Measurements from ENCODE around the gene ACAA2. TPM values are rescaled to one million over a fixed set of nuclear protein-coding genes. Genes with fewer than 3 reads are reported as not detected.

Gene ACAA2
- total RNA-seq, 4 donors from 2014 or later: 47.9 to 63.4 (median 50.0) TPM

GRCh38 chr18:49733896-49734585 lies 79.3 kb downstream of the ACAA2 start:
- peaks cover 0 to 12% (median 0%) of the 10 kb centered on the region in 4 donors for H3K4me1 ChIP-seq
- H3K9me3 ChIP-seq: no peaks in the 10 kb centered on the region
- no peaks in the 10 kb centered on the region for H3K27me3 ChIP-seq
- no peak for DNase-seq (ENCODE audit: low spot score in 2 of 2)
- H3K36me3 ChIP-seq: no peaks in the 10 kb centered on the region
- no peak overlapping the region for H3K27ac ChIP-seq
- no peak for TF ChIP-seq EP300 (IDR thresholded peaks at IDR 0.05)
- TF ChIP-seq POLR2A (IDR thresholded peaks at IDR 0.05): no peak
- no peak for TF ChIP-seq CTCF (IDR thresholded peaks at IDR 0.05)
- no peak overlapping the region for H3K4me3 ChIP-seq
- WGBS, 2 donors: 46 to 61% methylated on average over 8 of the region's 8 CpGs

GRCh38 chr18:49733321-49733720 lies 80.0 kb downstream of the ACAA2 start:
- Histone ChIP-seq H3K27ac (no peak overlapping the region), H3K4me1 (peaks cover 0 to 12% (median 0%) of the 10 kb centered on the region in 4 donors), H3K36me3 (no peaks in the 10 kb centered on the region), H3K9me3 (no peaks in the 10 kb centered on the region), H3K4me3 (no peak overlapping the region), H3K27me3 (no peaks in the 10 kb centered on the region)
- 75 to 83% methylated on average over 1 of the region's 1 CpG for WGBS, 2 donors
- TF ChIP-seq POLR2A (IDR thresholded peaks at IDR 0.05): no peak
- no peak for TF ChIP-seq EP300 (IDR thresholded peaks at IDR 0.05)
- TF ChIP-seq CTCF (IDR thresholded peaks at IDR 0.05): no peak
- no peak for DNase-seq (ENCODE audit: low spot score in 2 of 2)

Small RNA genes lying within 50 kb of the gene (small RNA-seq; reads per million reads assigned to genes)
- gene RF00283 (not detected), gene SCARNA17 (not detected)
